HepG2 (cell line): ENCODE results near the gene MPZL3.

Source experiments
- FOXM1 ChIP-seq: sonication (generic); formaldehyde crosslinking; IDR thresholded peaks from 2 replicates; pipeline ENCODE4 v1.5.0; 2020; ENCODE audit warnings: missing genetic modification reagents
- PBX3 ChIP-seq: sonication (generic); formaldehyde crosslinking; IDR thresholded peaks from 2 replicates; pipeline ENCODE4 v1.8.1; 2023; ENCODE audit warnings: missing genetic modification reagents, inconsistent platforms, borderline replicate concordance
- POLR2AphosphoS2 ChIP-seq: IDR thresholded peaks from 2 replicates; pipeline ENCODE4 v1.6.1; 2011; ENCODE audit warnings: low read depth, low read length, improper control_type of control experiment
- RFX1 ChIP-seq: fragments of 450-650 bp; IDR thresholded peaks from 2 replicates; pipeline ENCODE4 v1.6.1; 2017
- TAF1 ChIP-seq: sonication (generic); formaldehyde crosslinking; IDR thresholded peaks from 2 replicates; pipeline ENCODE4 v1.4.0; 2020; ENCODE audit warnings: missing genetic modification reagents
- TBL1XR1 ChIP-seq: fragments of 150-350 bp; IDR thresholded peaks from 2 replicates; pipeline ENCODE4 v1.6.1; 2014; ENCODE audit warnings: borderline replicate concordance, low read length; ENCODE audit not compliant: partially characterized antibody
- ZNF280B ChIP-seq: sonication (generic); formaldehyde crosslinking; IDR thresholded peaks from 2 replicates; pipeline ENCODE4 v1.5.0; 2020; ENCODE audit warnings: missing genetic modification reagents, mild to moderate bottlenecking, borderline replicate concordance
- TF ChIP-seq, protein P1 (sequence below): IDR thresholded peaks from 2 replicates; pipeline ENCODE4 v1.6.1; 2016; ENCODE audit warnings: low read depth, borderline replicate concordance
- TF ChIP-seq, protein P2 (sequence below): sonication (generic); formaldehyde crosslinking; IDR thresholded peaks from 2 replicates; pipeline ENCODE4 v1.8.1; 2023; ENCODE audit warnings: mild to moderate bottlenecking, missing genetic modification reagents, borderline replicate concordance
- TF ChIP-seq, protein P3 (sequence below): sonication (generic); formaldehyde crosslinking; conservative IDR thresholded peaks from 2 replicates; pipeline ENCODE4 v1.8.0; 2022; ENCODE audit warnings: low read depth, missing genetic modification reagents
- TF ChIP-seq, protein P4 (sequence below): sonication (generic); formaldehyde crosslinking; IDR thresholded peaks from 2 replicates; pipeline ENCODE4 v1.5.0; 2020; ENCODE audit warnings: missing genetic modification reagents

DNA sequence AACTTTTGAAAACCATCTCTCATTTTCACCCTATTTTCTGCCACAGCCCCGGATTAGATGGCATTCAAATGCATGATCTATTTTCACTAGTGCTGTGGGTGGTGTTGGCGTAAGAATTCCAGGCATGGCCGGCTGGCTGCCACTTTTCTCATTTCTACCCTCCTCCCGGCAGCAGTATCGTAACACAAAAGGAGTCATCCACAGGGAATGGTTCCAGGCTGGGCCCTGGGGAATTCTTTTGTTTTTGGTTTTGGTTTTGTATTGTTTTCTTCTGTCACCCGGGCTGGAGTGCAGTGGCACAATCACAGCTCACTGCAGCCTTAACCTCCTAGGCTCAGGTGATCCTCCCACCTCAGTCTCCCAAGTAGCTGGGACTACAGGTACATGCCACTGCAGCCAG lies 41.2 kb downstream of the MPZL3 start:
- TF ChIP-seq POLR2AphosphoS2 (no peak), TBL1XR1 (no peak), RFX1 (no peak), FOXM1 (CRISPR knock-in tag) (no peak), PBX3 (CRISPR knock-in tag) (no peak), TAF1 (CRISPR knock-in tag) (no peak), ZNF280B (CRISPR knock-in tag) (no peak)
- TF ChIP-seq, protein P1, sequence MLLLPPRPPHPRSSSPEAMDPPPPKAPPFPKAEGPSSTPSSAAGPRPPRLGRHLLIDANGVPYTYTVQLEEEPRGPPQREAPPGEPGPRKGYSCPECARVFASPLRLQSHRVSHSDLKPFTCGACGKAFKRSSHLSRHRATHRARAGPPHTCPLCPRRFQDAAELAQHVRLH (CRISPR knock-in tag): no peak
- TF ChIP-seq, protein P2, sequence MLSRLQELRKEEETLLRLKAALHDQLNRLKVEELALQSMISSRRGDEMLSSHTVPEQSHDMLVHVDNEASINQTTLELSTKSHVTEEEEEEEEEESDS: no peak
- TF ChIP-seq, protein P3, sequence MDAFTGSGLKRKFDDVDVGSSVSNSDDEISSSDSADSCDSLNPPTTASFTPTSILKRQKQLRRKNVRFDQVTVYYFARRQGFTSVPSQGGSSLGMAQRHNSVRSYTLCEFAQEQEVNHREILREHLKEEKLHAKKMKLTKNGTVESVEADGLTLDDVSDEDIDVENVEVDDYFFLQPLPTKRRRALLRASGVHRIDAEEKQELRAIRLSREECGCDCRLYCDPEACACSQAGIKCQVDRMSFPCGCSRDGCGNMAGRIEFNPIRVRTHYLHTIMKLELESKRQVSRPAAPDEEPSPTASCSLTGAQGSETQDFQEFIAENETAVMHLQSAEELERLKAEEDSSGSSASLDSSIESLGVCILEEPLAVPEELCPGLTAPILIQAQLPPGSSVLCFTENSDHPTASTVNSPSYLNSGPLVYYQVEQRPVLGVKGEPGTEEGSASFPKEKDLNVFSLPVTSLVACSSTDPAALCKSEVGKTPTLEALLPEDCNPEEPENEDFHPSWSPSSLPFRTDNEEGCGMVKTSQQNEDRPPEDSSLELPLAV (CRISPR knock-in tag): no peak
- TF ChIP-seq, protein P4, sequence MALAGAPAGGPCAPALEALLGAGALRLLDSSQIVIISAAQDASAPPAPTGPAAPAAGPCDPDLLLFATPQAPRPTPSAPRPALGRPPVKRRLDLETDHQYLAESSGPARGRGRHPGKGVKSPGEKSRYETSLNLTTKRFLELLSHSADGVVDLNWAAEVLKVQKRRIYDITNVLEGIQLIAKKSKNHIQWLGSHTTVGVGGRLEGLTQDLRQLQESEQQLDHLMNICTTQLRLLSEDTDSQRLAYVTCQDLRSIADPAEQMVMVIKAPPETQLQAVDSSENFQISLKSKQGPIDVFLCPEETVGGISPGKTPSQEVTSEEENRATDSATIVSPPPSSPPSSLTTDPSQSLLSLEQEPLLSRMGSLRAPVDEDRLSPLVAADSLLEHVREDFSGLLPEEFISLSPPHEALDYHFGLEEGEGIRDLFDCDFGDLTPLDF (CRISPR knock-in tag): no peak
